ENCODE data around the gene EML4. TPM values are rescaled to one million over a fixed set of nuclear protein-coding genes. Genes with fewer than 3 reads are reported as not detected.

The EML4 gene
- total and polyA plus RNA-seq, 10 of the 15 experiments (the other 5 are each of a cell fraction or from before 2014, with no cell fraction given), result 23.1 to 91.3 (median 77.4) TPM

DNA sequence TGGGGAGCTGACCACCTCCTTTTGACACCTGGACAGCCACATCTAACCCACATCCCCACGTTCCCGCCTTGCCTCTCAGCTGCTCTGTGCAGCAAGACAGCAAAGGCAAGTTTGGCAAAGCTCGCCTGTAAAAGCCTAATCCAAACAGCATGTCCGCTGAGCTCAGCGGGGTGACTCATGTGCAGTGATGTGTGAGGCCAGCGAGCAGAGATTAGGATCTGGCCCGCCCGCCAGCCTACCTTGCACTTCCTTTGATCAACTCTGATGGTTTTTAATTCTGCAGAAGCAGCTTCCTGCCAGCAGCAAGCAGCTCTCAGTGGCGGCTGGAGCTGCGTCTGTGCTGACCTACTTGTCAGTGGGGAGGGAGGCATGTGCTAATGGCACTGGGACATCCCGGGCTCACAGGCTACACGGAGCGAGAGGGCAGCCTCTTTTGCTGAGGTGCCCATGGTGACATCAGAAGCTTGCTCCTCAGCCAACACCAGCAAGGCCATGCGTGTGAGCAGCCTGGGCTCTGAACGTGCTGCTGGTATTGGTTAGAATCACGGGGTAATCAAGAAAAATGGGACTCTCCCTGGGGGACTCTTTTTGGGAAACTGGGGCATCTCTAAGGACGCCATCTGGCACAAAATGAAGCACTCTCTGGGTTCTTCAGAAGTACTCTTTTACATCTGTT lies 36.0 kb upstream of the EML4 start (continued):
- TF ChIP-seq POLR2AphosphoS5 (IDR thresholded peaks at IDR 0.05; ENCODE audit: low read length) (peak; percentile 70), MYB (IDR thresholded peaks at IDR 0.05; ENCODE audit: borderline replicate concordance, low read depth, low read length) (no peak), TARDBP (IDR thresholded peaks at IDR 0.05; ENCODE audit: borderline replicate concordance) (no peak), POU2F2 (IDR thresholded peaks at IDR 0.05; ENCODE audit: borderline replicate concordance, low read depth, low read length) (0 out of 3 replicates have a peak, but pooled peaks have one; percentile 44), RAD51 (IDR thresholded peaks at IDR 0.05) (no peak), ZSCAN29 (IDR thresholded peaks at IDR 0.05) (no peak), IRF4 (IDR thresholded peaks at IDR 0.05; ENCODE audit: low read depth, low read length) (peak; percentile 43; the same call in 1 of the 2 replicates), CBX5 (IDR thresholded peaks at IDR 0.05; ENCODE audit: low read depth) (0 out of 2 replicates have a peak, but pooled peaks have one; percentile 67), CREB1 (IDR thresholded peaks at IDR 0.05; ENCODE audit: low read depth) (no peak; the same call in 1 of the 2 replicates), SRF (IDR thresholded peaks at IDR 0.05; ENCODE audit: low read depth in 2 of 2, low read length in 2 of 2) (no peak), CHD1 (IDR thresholded peaks at IDR 0.05; ENCODE audit: low read depth, low read length) (no peak)
- TF ChIP-seq, protein P1, sequence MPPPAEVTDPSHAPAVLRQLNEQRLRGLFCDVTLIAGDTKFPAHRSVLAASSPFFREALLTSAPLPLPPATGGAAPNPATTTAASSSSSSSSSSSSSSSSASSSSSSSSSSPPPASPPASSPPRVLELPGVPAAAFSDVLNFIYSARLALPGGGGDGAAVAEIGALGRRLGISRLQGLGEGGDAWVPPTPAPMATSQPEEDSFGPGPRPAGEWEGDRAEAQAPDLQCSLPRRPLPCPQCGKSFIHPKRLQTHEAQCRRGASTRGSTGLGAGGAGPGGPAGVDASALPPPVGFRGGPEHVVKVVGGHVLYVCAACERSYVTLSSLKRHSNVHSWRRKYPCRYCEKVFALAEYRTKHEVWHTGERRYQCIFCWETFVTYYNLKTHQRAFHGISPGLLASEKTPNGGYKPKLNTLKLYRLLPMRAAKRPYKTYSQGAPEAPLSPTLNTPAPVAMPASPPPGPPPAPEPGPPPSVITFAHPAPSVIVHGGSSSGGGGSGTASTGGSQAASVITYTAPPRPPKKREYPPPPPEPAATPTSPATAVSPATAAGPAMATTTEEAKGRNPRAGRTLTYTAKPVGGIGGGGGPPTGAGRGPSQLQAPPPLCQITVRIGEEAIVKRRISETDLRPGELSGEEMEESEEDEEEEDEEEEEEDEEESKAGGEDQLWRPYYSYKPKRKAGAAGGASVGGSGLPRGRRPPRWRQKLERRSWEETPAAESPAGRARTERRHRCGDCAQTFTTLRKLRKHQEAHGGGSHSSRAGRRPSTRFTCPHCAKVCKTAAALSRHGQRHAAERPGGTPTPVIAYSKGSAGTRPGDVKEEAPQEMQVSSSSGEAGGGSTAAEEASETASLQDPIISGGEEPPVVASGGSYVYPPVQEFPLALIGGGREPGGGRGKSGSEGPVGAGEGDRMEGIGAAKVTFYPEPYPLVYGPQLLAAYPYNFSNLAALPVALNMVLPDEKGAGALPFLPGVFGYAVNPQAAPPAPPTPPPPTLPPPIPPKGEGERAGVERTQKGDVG (CRISPR knock-in tag; IDR thresholded peaks at IDR 0.05), result no peak
- TF ChIP-seq, protein P2, sequence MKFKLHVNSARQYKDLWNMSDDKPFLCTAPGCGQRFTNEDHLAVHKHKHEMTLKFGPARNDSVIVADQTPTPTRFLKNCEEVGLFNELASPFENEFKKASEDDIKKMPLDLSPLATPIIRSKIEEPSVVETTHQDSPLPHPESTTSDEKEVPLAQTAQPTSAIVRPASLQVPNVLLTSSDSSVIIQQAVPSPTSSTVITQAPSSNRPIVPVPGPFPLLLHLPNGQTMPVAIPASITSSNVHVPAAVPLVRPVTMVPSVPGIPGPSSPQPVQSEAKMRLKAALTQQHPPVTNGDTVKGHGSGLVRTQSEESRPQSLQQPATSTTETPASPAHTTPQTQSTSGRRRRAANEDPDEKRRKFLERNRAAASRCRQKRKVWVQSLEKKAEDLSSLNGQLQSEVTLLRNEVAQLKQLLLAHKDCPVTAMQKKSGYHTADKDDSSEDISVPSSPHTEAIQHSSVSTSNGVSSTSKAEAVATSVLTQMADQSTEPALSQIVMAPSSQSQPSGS (IDR thresholded peaks at IDR 0.05; ENCODE audit: low read length), result no peak; the same call in 1 of the 2 replicates
- TF ChIP-seq, protein P3, sequence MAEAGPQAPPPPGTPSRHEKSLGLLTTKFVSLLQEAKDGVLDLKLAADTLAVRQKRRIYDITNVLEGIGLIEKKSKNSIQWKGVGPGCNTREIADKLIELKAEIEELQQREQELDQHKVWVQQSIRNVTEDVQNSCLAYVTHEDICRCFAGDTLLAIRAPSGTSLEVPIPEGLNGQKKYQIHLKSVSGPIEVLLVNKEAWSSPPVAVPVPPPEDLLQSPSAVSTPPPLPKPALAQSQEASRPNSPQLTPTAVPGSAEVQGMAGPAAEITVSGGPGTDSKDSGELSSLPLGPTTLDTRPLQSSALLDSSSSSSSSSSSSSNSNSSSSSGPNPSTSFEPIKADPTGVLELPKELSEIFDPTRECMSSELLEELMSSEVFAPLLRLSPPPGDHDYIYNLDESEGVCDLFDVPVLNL (IDR thresholded peaks at IDR 0.05; ENCODE audit: low read depth, low read length), result no peak
- TF ChIP-seq, protein P4, sequence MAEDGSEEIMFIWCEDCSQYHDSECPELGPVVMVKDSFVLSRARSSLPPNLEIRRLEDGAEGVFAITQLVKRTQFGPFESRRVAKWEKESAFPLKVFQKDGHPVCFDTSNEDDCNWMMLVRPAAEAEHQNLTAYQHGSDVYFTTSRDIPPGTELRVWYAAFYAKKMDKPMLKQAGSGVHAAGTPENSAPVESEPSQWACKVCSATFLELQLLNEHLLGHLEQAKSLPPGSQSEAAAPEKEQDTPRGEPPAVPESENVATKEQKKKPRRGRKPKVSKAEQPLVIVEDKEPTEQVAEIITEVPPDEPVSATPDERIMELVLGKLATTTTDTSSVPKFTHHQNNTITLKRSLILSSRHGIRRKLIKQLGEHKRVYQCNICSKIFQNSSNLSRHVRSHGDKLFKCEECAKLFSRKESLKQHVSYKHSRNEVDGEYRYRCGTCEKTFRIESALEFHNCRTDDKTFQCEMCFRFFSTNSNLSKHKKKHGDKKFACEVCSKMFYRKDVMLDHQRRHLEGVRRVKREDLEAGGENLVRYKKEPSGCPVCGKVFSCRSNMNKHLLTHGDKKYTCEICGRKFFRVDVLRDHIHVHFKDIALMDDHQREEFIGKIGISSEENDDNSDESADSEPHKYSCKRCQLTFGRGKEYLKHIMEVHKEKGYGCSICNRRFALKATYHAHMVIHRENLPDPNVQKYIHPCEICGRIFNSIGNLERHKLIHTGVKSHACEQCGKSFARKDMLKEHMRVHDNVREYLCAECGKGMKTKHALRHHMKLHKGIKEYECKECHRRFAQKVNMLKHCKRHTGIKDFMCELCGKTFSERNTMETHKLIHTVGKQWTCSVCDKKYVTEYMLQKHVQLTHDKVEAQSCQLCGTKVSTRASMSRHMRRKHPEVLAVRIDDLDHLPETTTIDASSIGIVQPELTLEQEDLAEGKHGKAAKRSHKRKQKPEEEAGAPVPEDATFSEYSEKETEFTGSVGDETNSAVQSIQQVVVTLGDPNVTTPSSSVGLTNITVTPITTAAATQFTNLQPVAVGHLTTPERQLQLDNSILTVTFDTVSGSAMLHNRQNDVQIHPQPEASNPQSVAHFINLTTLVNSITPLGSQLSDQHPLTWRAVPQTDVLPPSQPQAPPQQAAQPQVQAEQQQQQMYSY (CRISPR knock-in tag; IDR thresholded peaks at IDR 0.05), result no peak
- TF ChIP-seq, protein P5, sequence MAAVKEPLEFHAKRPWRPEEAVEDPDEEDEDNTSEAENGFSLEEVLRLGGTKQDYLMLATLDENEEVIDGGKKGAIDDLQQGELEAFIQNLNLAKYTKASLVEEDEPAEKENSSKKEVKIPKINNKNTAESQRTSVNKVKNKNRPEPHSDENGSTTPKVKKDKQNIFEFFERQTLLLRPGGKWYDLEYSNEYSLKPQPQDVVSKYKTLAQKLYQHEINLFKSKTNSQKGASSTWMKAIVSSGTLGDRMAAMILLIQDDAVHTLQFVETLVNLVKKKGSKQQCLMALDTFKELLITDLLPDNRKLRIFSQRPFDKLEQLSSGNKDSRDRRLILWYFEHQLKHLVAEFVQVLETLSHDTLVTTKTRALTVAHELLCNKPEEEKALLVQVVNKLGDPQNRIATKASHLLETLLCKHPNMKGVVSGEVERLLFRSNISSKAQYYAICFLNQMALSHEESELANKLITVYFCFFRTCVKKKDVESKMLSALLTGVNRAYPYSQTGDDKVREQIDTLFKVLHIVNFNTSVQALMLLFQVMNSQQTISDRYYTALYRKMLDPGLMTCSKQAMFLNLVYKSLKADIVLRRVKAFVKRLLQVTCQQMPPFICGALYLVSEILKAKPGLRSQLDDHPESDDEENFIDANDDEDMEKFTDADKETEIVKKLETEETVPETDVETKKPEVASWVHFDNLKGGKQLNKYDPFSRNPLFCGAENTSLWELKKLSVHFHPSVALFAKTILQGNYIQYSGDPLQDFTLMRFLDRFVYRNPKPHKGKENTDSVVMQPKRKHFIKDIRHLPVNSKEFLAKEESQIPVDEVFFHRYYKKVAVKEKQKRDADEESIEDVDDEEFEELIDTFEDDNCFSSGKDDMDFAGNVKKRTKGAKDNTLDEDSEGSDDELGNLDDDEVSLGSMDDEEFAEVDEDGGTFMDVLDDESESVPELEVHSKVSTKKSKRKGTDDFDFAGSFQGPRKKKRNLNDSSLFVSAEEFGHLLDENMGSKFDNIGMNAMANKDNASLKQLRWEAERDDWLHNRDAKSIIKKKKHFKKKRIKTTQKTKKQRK (IDR thresholded peaks at IDR 0.05; ENCODE audit: low read depth, low read length), result no peak
